HepG2 (cell line): ENCODE data around the gene PTPRF. TPM values are rescaled to one million over a fixed set of nuclear protein-coding genes. Genes with fewer than 3 reads are reported as not detected.

Experiments used
- ARNTL ChIP-seq: sonication (generic); formaldehyde crosslinking; IDR thresholded peaks from 2 replicates; pipeline ENCODE4 v1.4.0; 2020; ENCODE audit warnings: mild to moderate bottlenecking, missing genetic modification reagents
- BHLHE40 ChIP-seq: IDR thresholded peaks from 2 replicates; pipeline ENCODE4 v1.6.1; 2011; ENCODE audit warnings: low read length, improper control_type of control experiment
- CCDC6 ChIP-seq: sonication (generic); formaldehyde crosslinking; IDR thresholded peaks from 2 replicates; pipeline ENCODE4 v1.8.1; 2022; ENCODE audit warnings: mild to moderate bottlenecking, missing genetic modification reagents, moderate library complexity
- ELF3 ChIP-seq: IDR thresholded peaks from 2 replicates; pipeline ENCODE4 v1.6.1; 2016; ENCODE audit warnings: missing genetic modification reagents, missing compliant biosample characterization
- HOXA3 ChIP-seq: sonication (generic); formaldehyde crosslinking; IDR thresholded peaks from 2 replicates; pipeline ENCODE4 v1.5.0; 2020; ENCODE audit warnings: missing genetic modification reagents
- KDM6A ChIP-seq: IDR thresholded peaks from 2 replicates; pipeline ENCODE4 v1.6.1; 2016; ENCODE audit warnings: low read depth
- LCORL ChIP-seq, 2 experiments: fragments of 450-650 bp in 1 of 2; sonication (generic) in 1 of 2; formaldehyde crosslinking in 1 of 2; IDR thresholded peaks; 2 replicates each; pipeline versions ENCODE4 v1.5.0 to v1.6.1; 2017 to 2020; ENCODE audit warnings: antibody characterized with exemption in 1 of 2, missing genetic modification reagents in 1 of 2
- POGZ ChIP-seq: sonication (generic); formaldehyde crosslinking; IDR thresholded peaks from 2 replicates; pipeline ENCODE4 v1.4.0; 2020; ENCODE audit warnings: mild to moderate bottlenecking, missing genetic modification reagents
- RXRB ChIP-seq: IDR thresholded peaks from 2 replicates; pipeline ENCODE4 v1.6.1; 2016; ENCODE audit warnings: borderline replicate concordance, missing genetic modification reagents, missing compliant biosample characterization
- SOX13 ChIP-seq, 3 experiments: fragments of 450-650 bp in 1 of 3; sonication (generic) in 1 of 3; formaldehyde crosslinking in 1 of 3; IDR thresholded peaks in 2 of 3; conservative IDR thresholded peaks in 1 of 3; 2 replicates each; pipeline versions ENCODE4 v1.5.0 to v1.6.1; 2016 to 2020; ENCODE audit warnings: antibody characterized with exemption in 1 of 3, mild to moderate bottlenecking in 1 of 3, missing compliant biosample characterization in 1 of 3, missing genetic modification reagents in 1 of 3, moderate library complexity in 1 of 3
- SOX6 ChIP-seq, 2 experiments: fragments of 450-650 bp in 1 of 2; sonication (generic) in 1 of 2; formaldehyde crosslinking in 1 of 2; IDR thresholded peaks; 2 replicates each; pipeline versions ENCODE4 v1.4.0 to v1.6.1; 2017 to 2020; ENCODE audit warnings: antibody characterized with exemption in 1 of 2, mild to moderate bottlenecking in 1 of 2, missing genetic modification reagents in 1 of 2
- ZEB1 ChIP-seq: IDR thresholded peaks from 2 replicates; pipeline ENCODE4 v1.6.1; 2012; ENCODE audit warnings: mild to moderate bottlenecking, low read depth, inconsistent platforms; ENCODE audit not compliant: insufficient replicate concordance
- ZNF282 ChIP-seq: fragments of 450-650 bp; IDR thresholded peaks from 2 replicates; pipeline ENCODE4 v1.6.1; 2018; ENCODE audit not compliant: partially characterized antibody
- ZNF660 ChIP-seq: sonication (generic); formaldehyde crosslinking; IDR thresholded peaks from 2 replicates; pipeline ENCODE4 v1.5.1; 2020; ENCODE audit warnings: mild to moderate bottlenecking, low read depth, missing genetic modification reagents, borderline replicate concordance
- polyA plus RNA-seq, 8 experiments: library from polyadenylated mRNA; depleted of rRNA in 3 of 8; stranded (reverse) in 7 of 8; unstranded in 1 of 8; fragments of >200 nt; fragmentation: Illumina TruSeq in 4 of 8; extraction: Trizol in 4 of 8; gene quantifications; 2 replicates each; pipeline versions ENCODE4 v1.2.1 to v1.2.3, GENCODE V29; 2011 to 2016; ENCODE audit warnings: low read depth in 4 of 8, missing spikeins in 1 of 8, mixed read lengths in 1 of 8; ENCODE audit not compliant: insufficient read depth in 1 of 8
- total RNA-seq, 5 experiments: library from RNA; depleted of rRNA; stranded (reverse); fragments of >200 nt; fragmentation: Illumina TruSeq; extraction: Trizol; gene quantifications; 2 replicates each; pipeline ENCODE4 v1.2.3, GENCODE V29; 2016; ENCODE audit warnings: low read depth in 1 of 5
- TF ChIP-seq, protein P1 (sequence below): sonication (generic); formaldehyde crosslinking; IDR thresholded peaks from 2 replicates; pipeline ENCODE4 v1.4.0; 2020; ENCODE audit warnings: mild to moderate bottlenecking, missing genetic modification reagents
- TF ChIP-seq, protein P2 (sequence below): sonication (generic); formaldehyde crosslinking; IDR thresholded peaks from 2 replicates; pipeline ENCODE4 v1.8.1; 2023; ENCODE audit warnings: missing genetic modification reagents, inconsistent platforms, borderline replicate concordance
- TF ChIP-seq, protein P3 (sequence below): sonication (generic); formaldehyde crosslinking; IDR thresholded peaks from 2 replicates; pipeline ENCODE4 v1.5.1; 2020; ENCODE audit warnings: mild to moderate bottlenecking, missing genetic modification reagents

PTPRF gene
- total and polyA plus RNA-seq, 2 of the 13 experiments (the other 11 are each of a cell fraction or from before 2014, with no cell fraction given) = 55.9 to 167 TPM

- TF ChIP-seq SOX13 (IDR thresholded peaks at IDR 0.05) = peak; percentile 83
- peak in 1 of 2 experiments; percentile 96; a peak in 2 of 4 replicates for TF ChIP-seq SOX13 (CRISPR knock-in tag; conservative IDR thresholded peaks at IDR 0.05 in 1 of 2, IDR thresholded peaks at IDR 0.05 in 1 of 2)
- no peak for TF ChIP-seq ZNF660 (CRISPR knock-in tag)
- peak; percentile 92 for TF ChIP-seq ELF3 (CRISPR knock-in tag)
- TF ChIP-seq, protein P1, sequence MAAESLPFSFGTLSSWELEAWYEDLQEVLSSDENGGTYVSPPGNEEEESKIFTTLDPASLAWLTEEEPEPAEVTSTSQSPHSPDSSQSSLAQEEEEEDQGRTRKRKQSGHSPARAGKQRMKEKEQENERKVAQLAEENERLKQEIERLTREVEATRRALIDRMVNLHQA (CRISPR knock-in tag) = no peak
- TF ChIP-seq BHLHE40 = peak; percentile 27
- no peak for TF ChIP-seq LCORL (IDR thresholded peaks at IDR 0.05)
- TF ChIP-seq LCORL (CRISPR knock-in tag; IDR thresholded peaks at IDR 0.05) = peak; percentile 95
- TF ChIP-seq SOX6 (IDR thresholded peaks at IDR 0.05) = no peak
- TF ChIP-seq SOX6 (CRISPR knock-in tag; IDR thresholded peaks at IDR 0.05) = peak; percentile 97
- TF ChIP-seq POGZ (CRISPR knock-in tag) = peak; percentile 80
- TF ChIP-seq ZEB1 = peak; percentile 93
- TF ChIP-seq RXRB (CRISPR knock-in tag) = peak; percentile 100
- TF ChIP-seq, protein P2, sequence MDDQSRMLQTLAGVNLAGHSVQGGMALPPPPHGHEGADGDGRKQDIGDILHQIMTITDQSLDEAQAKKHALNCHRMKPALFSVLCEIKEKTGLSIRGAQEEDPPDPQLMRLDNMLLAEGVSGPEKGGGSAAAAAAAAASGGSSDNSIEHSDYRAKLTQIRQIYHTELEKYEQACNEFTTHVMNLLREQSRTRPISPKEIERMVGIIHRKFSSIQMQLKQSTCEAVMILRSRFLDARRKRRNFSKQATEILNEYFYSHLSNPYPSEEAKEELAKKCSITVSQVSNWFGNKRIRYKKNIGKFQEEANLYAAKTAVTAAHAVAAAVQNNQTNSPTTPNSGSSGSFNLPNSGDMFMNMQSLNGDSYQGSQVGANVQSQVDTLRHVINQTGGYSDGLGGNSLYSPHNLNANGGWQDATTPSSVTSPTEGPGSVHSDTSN (CRISPR knock-in tag) = no peak
- TF ChIP-seq, protein P3, sequence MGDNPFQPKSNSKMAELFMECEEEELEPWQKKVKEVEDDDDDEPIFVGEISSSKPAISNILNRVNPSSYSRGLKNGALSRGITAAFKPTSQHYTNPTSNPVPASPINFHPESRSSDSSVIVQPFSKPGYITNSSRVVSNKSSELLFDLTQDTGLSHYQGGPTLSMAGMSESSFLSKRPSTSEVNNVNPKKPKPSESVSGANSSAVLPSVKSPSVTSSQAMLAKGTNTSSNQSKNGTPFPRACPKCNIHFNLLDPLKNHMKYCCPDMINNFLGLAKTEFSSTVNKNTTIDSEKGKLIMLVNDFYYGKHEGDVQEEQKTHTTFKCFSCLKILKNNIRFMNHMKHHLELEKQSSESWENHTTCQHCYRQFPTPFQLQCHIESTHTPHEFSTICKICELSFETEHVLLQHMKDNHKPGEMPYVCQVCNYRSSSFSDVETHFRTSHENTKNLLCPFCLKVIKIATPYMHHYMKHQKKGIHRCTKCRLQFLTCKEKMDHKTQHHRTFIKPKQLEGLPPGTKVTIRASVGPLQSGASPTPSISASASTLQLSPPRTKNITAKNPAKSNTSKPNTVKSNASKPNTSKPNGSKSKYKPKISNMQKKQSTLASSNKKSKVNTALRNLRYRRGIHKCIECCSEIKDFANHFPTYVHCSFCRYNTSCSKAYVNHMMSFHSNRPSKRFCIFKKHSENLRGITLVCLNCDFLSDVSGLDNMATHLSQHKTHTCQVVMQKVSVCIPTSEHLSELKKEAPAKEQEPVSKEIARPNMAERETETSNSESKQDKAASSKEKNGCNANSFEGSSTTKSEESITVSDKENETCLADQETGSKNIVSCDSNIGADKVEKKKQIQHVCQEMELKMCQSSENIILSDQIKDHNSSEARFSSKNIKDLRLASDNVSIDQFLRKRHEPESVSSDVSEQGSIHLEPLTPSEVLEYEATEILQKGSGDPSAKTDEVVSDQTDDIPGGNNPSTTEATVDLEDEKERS = 0 out of 2 replicates have a peak, but pooled peaks have one; percentile 34
- peak; percentile 84 for TF ChIP-seq ARNTL
- peak; percentile 96 for TF ChIP-seq HOXA3 (CRISPR knock-in tag)
- TF ChIP-seq KDM6A (CRISPR knock-in tag) = peak; percentile 95
- TF ChIP-seq ZNF282 = no peak
- peak; percentile 74; the same call in 1 of the 2 replicates for TF ChIP-seq CCDC6
These were observed 17.9 kb downstream of the PTPRF start (continued) for GRCh38 chr1:43548285-43549271.
